Astrocyte (in vitro differentiated cells and primary cell): ENCODE results near the gene MPND. TPM values are rescaled to one million over a fixed set of nuclear protein-coding genes. Genes with fewer than 3 reads are reported as not detected.

Experiments
- DNase-seq: peaks from one replicate; pipeline ENCODE4 v3.0.0-alpha.2; 2010; ENCODE audit warnings: low read depth
- FAIRE-seq: peaks from 2 replicates; lab custom pipeline; 2011; peaks lifted over from hg19 to GRCh38; lab: Jason Lieb, UNC
- H2AFZ ChIP-seq: 2 replicates; pipeline ENCODE4 v1.6.0; 2012; ENCODE audit warnings: low read depth, low read length, inconsistent platforms
- H3K27ac ChIP-seq: 2 replicates; pipeline ENCODE4 v1.5.1; 2011; ENCODE audit warnings: low read depth, low read length, inconsistent platforms
- H3K27me3 ChIP-seq: 2 replicates; pipeline ENCODE4 v1.6.0; 2011; ENCODE audit warnings: low read length, inconsistent platforms; ENCODE audit not compliant: insufficient read depth
- H3K36me3 ChIP-seq: 2 replicates; pipeline ENCODE4 v1.5.1; 2011; ENCODE audit warnings: low read length, inconsistent platforms; ENCODE audit not compliant: insufficient read depth
- H3K4me1 ChIP-seq: 2 replicates; pipeline ENCODE4 v1.5.1; 2011; ENCODE audit warnings: low read length, inconsistent platforms; ENCODE audit not compliant: insufficient read depth
- H3K4me2 ChIP-seq: 2 replicates; pipeline ENCODE4 v1.6.0; 2012; ENCODE audit warnings: low read length, inconsistent platforms
- H3K4me3 ChIP-seq: 2 replicates; pipeline ENCODE4 v1.5.1; 2011; ENCODE audit warnings: low read depth, mild to moderate bottlenecking, low read length, inconsistent platforms; ENCODE audit not compliant: insufficient read depth
- H3K79me2 ChIP-seq: 2 replicates; pipeline ENCODE4 v1.6.0; 2012; ENCODE audit warnings: mild to moderate bottlenecking, low read length, inconsistent platforms; ENCODE audit not compliant: insufficient read depth
- H3K9ac ChIP-seq: 2 replicates; pipeline ENCODE4 v1.6.0; 2012; ENCODE audit warnings: mild to moderate bottlenecking, low read length, inconsistent platforms
- H3K9me3 ChIP-seq: 2 replicates; pipeline ENCODE4 v1.5.1; 2012; ENCODE audit warnings: low read depth, mild to moderate bottlenecking, low read length, inconsistent platforms; ENCODE audit not compliant: insufficient read depth
- H4K20me1 ChIP-seq: 2 replicates; pipeline ENCODE4 v1.6.0; 2012; ENCODE audit warnings: low read length, inconsistent platforms; ENCODE audit not compliant: insufficient read depth
- H3K27ac Mint-ChIP-seq: one replicate; pipeline ENCODE4 v1.8.0; 2021; ENCODE audit warnings: mild to moderate bottlenecking, mixed read lengths; ENCODE audit not compliant: unreplicated experiment
- H3K27me3 Mint-ChIP-seq: one replicate; pipeline ENCODE4 v1.8.0; 2021; ENCODE audit warnings: low read depth, mixed read lengths; ENCODE audit not compliant: unreplicated experiment
- H3K36me3 Mint-ChIP-seq: one replicate; pipeline ENCODE4 v1.8.0; 2021; ENCODE audit warnings: low read depth, mixed read lengths; ENCODE audit not compliant: unreplicated experiment
- H3K4me1 Mint-ChIP-seq: one replicate; pipeline ENCODE4 v1.8.0; 2021; ENCODE audit warnings: low read depth, mixed read lengths; ENCODE audit not compliant: unreplicated experiment
- H3K4me3 Mint-ChIP-seq: one replicate; pipeline ENCODE4 v1.8.0; 2021; ENCODE audit warnings: mild to moderate bottlenecking, moderate library complexity, mixed read lengths; ENCODE audit not compliant: unreplicated experiment
- H3K9me3 Mint-ChIP-seq: one replicate; pipeline ENCODE4 v1.8.0; 2021; ENCODE audit warnings: mild to moderate bottlenecking, mixed read lengths; ENCODE audit not compliant: unreplicated experiment
- CTCF ChIP-seq: IDR thresholded peaks from 2 replicates; pipeline ENCODE4 v1.5.1; 2011; ENCODE audit warnings: low read depth, mild to moderate bottlenecking, inconsistent platforms, low read length, moderate library complexity; ENCODE audit not compliant: insufficient read depth
- EZH2 ChIP-seq: IDR thresholded peaks from 2 replicates; pipeline ENCODE4 v1.6.1; 2012; ENCODE audit warnings: mild to moderate bottlenecking, low read length, inconsistent platforms; ENCODE audit not compliant: insufficient read depth
- total RNA-seq: library from RNA; stranded (reverse); gene quantifications from 2 replicates; pipeline ENCODE4 v1.2.1, GENCODE V29; 2021

MPND gene
- total RNA-seq, 1 donor from 2014 or later: 14.7 TPM

GRCh38 chr19:4400135-4400936 is 57.0 kb downstream of the MPND start, which contains the start of gene SH3GL1:
Gene SH3GL1 (minus strand): TSS chr19:4400547. CDS start chr19:4400368, 179 bp downstream.
- H4K20me1 ChIP-seq: peaks cover 48% of the 10 kb centered on the region
- peak within 1 kb of the TSS; percentile 3 for H2AFZ ChIP-seq
- H3K36me3 ChIP-seq: peaks cover 6% of the 10 kb centered on the region
- Mint-ChIP-seq H3K27ac (peak within 1 kb of the TSS; percentile 68), H3K27me3 (no peaks in the 10 kb centered on the region), H3K4me1 (peaks cover 10% of the 10 kb centered on the region), H3K4me3 (peak within 1 kb of the TSS; percentile 94), H3K9me3 (peaks cover 2% of the 10 kb centered on the region), H3K36me3 (no peaks in the 10 kb centered on the region)
- FAIRE-seq: no peak
- peak; percentile 71 for DNase-seq
- peak within 1 kb of the TSS; percentile 79 for H3K27ac ChIP-seq
- H3K9me3 ChIP-seq: no peaks in the 10 kb centered on the region
- H3K4me3 ChIP-seq: peak within 1 kb of the TSS; percentile 90
- peak within 1 kb of the TSS; percentile 96 for H3K4me2 ChIP-seq
- H3K9ac ChIP-seq: peak within 1 kb of the TSS; percentile 90
- peaks cover 77% of the 10 kb centered on the region for H3K79me2 ChIP-seq
- no peaks in the 10 kb centered on the region for H3K27me3 ChIP-seq
- H3K4me1 ChIP-seq: peaks cover 16% of the 10 kb centered on the region
- peak; percentile 78 for TF ChIP-seq CTCF
- TF ChIP-seq EZH2: no peak

GRCh38 chr19:4401769-4402170 is 58.4 kb downstream of the MPND start:
- no peak for TF ChIP-seq CTCF
- no peak for TF ChIP-seq EZH2
- peaks cover 16% of the 10 kb centered on the region for H3K4me1 ChIP-seq
- peak overlapping the region; percentile 84 for H3K4me2 ChIP-seq
- H3K9me3 Mint-ChIP-seq: no peaks in the 10 kb centered on the region
- H3K4me3 Mint-ChIP-seq: peak overlapping the region; percentile 85
- no peaks in the 10 kb centered on the region for H3K9me3 ChIP-seq
- H3K27ac ChIP-seq: peak overlapping the region; percentile 80
- no peak for FAIRE-seq
- H3K79me2 ChIP-seq: peaks cover 75% of the 10 kb centered on the region
- H2AFZ ChIP-seq: peak overlapping the region; percentile 53
- H3K36me3 ChIP-seq: peaks cover 3% of the 10 kb centered on the region
- no peaks in the 10 kb centered on the region for H3K36me3 Mint-ChIP-seq
- H4K20me1 ChIP-seq: peaks cover 36% of the 10 kb centered on the region
- no peaks in the 10 kb centered on the region for H3K27me3 ChIP-seq
- no peaks in the 10 kb centered on the region for H3K27me3 Mint-ChIP-seq
- peak overlapping the region; percentile 53 for H3K4me3 ChIP-seq
- H3K9ac ChIP-seq: peak overlapping the region; percentile 81
- H3K27ac Mint-ChIP-seq: peak overlapping the region; percentile 96
- H3K4me1 Mint-ChIP-seq: peaks cover 10% of the 10 kb centered on the region
- no peak for DNase-seq
